Measurements from ENCODE around the gene AFAP1. TPM values are rescaled to one million over a fixed set of nuclear protein-coding genes. Genes with fewer than 3 reads are reported as not detected.

AFAP1 gene
- total and polyA plus RNA-seq, 2 of the 4 experiments (the other 2 are of a cell fraction): 48.2 to 80.9 TPM

DNA sequence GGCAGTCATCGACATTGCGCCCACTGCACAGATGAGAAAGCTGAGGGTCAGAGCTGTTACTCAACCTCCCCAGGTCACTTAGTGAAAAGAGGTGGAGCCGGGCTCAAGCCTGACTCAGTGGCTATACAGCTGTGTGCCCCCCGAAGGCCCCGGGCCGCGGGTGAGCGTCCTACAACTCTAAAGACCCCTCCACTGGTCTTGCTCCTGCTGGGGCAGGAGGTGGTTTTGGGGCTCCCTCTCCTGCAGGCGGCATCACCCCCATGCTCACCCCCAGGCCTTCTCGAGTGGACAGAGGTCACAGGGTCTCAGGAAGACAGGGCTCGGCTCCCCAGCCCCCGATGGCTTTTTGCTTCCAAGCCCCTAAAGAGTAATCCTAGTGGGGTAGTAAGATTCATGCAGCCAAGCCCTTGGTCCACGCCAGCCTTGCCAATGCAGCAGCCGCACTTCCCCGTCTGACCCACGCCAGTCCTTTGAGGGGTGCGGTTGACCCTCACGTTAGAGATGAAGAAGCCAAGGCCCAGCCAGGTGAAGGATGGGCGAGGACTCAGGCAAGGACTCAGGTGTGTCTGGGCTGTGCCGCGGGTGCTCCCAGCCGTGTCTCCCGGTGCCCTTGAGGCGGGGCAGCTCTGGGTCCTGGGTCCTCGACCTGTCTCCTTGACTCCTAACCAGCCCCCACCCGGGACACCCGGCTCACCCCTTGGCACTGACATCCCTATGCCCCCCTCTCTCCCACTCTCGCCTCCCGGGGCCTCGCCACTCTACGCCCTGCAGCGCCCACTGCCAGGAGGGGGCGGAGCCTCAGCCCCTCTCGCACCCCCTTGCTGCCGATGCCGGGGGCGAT lies 200.4 kb downstream of the AFAP1 start:
- in situ Hi-C loops (cut with MboI; ENCODE audit: low sequenced_read_pairs): no loop called here
- H3K27ac ChIP-seq (ENCODE audit: insufficient read depth, low read length): no peak overlapping the region
- POLR2A ChIA-PET (ENCODE audit: unreplicated experiment): no interaction called here
- H2BK15ac ChIP-seq (ENCODE audit: low read depth, low read length): no peak overlapping the region
- WGBS, 2 experiments (ENCODE audit: extremely low coverage in 2 of 2, insufficient read length in 1 of 2): 91% methylated on average over 15 of the region's 37 CpGs; no CpG with 5 or more reads in 1 of the 2 experiments
- CTCF ChIA-PET: no interaction called here
- DNase-seq (no peak), ATAC-seq (ENCODE audit: low read depth) (no peak)
- BruUV-seq (replicated peaks): no TSS peak
- no peak overlapping the region for H3K4me2 ChIP-seq (ENCODE audit: low read depth, low read length)
- no peak overlapping the region for H3K56ac ChIP-seq (ENCODE audit: extremely low read depth, insufficient read depth, low read length)
- no peak overlapping the region for H3K18ac ChIP-seq (ENCODE audit: low read depth, low read length)
- no peak overlapping the region for H2BK20ac ChIP-seq (ENCODE audit: low read depth, low read length)
- no peak overlapping the region for H3K9ac ChIP-seq (ENCODE audit: low read depth, low read length)
- H3K79me1 ChIP-seq (ENCODE audit: low read depth in 1 of 2, low read length in 2 of 2): no peaks in the 10 kb centered on the region
- no peak overlapping the region for H4K8ac ChIP-seq (ENCODE audit: low read depth in 2 of 2, low read length in 2 of 2)
- intact Hi-C loops (cut with micrococcal nuclease): no loop called here
- H4K91ac ChIP-seq (ENCODE audit: insufficient read depth, low read depth, low read length): no peak overlapping the region
- no peaks in the 10 kb centered on the region for H3K9me3 ChIP-seq (ENCODE audit: control insufficient read depth, insufficient read depth, low read length)
- no peak overlapping the region for H2AFZ ChIP-seq (replicated peaks; ENCODE audit: low read length, poor library complexity)
- H4K20me1 ChIP-seq (ENCODE audit: insufficient read depth, low read length): no peaks in the 10 kb centered on the region
- no peaks in the 10 kb centered on the region for H3K4me1 ChIP-seq (ENCODE audit: control insufficient read depth, insufficient read depth, low read length)
- H3K14ac ChIP-seq (replicated peaks; ENCODE audit: low read depth, low read length): no peak overlapping the region
- dilution Hi-C loops (cut with HindIII; ENCODE audit: low sequenced_read_pairs, unreplicated experiment): no loop called here
- no peak overlapping the region for H3K4ac ChIP-seq (ENCODE audit: low read depth, low read length)
- no peak overlapping the region for H4K5ac ChIP-seq (ENCODE audit: low read depth, low read length)
- no peak overlapping the region for H2BK5ac ChIP-seq (ENCODE audit: low read depth, low read length, poor library complexity, severe bottlenecking)
- no peaks in the 10 kb centered on the region for H3K9me1 ChIP-seq (ENCODE audit: insufficient read depth, low read length)
- no peak overlapping the region for H3K4me3 ChIP-seq (ENCODE audit: insufficient read depth, low read depth, low read length)
- H3K36me3 ChIP-seq (ENCODE audit: control insufficient read depth, insufficient read depth, low read length): no peaks in the 10 kb centered on the region
- no peak overlapping the region for H2BK120ac ChIP-seq (ENCODE audit: low read depth, low read length)
- H2AK5ac ChIP-seq (ENCODE audit: low read depth, low read length): no peak overlapping the region
- H2AK9ac ChIP-seq (replicated peaks; ENCODE audit: low read depth, low read length, poor library complexity): no peak overlapping the region
- peaks cover 7% of the 10 kb centered on the region; the same call in 1 of the 2 replicates for H3K27me3 ChIP-seq (ENCODE audit: control insufficient read depth, insufficient read depth, low read length)
- H3K23ac ChIP-seq (ENCODE audit: low read depth, low read length): no peak overlapping the region
- TF ChIP-seq MXI1 (IDR thresholded peaks at IDR 0.05; ENCODE audit: borderline replicate concordance, low read depth, low read length): no peak
- no peak for TF ChIP-seq RCOR1 (IDR thresholded peaks at IDR 0.05; ENCODE audit: insufficient replicate concordance, low read length)
- TF ChIP-seq, protein P1, sequence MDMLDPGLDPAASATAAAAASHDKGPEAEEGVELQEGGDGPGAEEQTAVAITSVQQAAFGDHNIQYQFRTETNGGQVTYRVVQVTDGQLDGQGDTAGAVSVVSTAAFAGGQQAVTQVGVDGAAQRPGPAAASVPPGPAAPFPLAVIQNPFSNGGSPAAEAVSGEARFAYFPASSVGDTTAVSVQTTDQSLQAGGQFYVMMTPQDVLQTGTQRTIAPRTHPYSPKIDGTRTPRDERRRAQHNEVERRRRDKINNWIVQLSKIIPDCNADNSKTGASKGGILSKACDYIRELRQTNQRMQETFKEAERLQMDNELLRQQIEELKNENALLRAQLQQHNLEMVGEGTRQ (IDR thresholded peaks at IDR 0.05; ENCODE audit: low read depth, low read length): no peak
- TF ChIP-seq MAFK (IDR thresholded peaks at IDR 0.05; ENCODE audit: low read depth, low read length): no peak
- TF ChIP-seq MAZ (IDR thresholded peaks at IDR 0.05; ENCODE audit: borderline replicate concordance, low read depth, low read length): no peak
- TF ChIP-seq BHLHE40 (IDR thresholded peaks at IDR 0.05; ENCODE audit: low read depth, low read length): no peak
- TF ChIP-seq SMC3 (IDR thresholded peaks at IDR 0.05; ENCODE audit: low read depth, low read length): no peak
- TF ChIP-seq CHD1 (IDR thresholded peaks at IDR 0.05; ENCODE audit: low read depth, low read length): no peak
- TF ChIP-seq, protein P2, sequence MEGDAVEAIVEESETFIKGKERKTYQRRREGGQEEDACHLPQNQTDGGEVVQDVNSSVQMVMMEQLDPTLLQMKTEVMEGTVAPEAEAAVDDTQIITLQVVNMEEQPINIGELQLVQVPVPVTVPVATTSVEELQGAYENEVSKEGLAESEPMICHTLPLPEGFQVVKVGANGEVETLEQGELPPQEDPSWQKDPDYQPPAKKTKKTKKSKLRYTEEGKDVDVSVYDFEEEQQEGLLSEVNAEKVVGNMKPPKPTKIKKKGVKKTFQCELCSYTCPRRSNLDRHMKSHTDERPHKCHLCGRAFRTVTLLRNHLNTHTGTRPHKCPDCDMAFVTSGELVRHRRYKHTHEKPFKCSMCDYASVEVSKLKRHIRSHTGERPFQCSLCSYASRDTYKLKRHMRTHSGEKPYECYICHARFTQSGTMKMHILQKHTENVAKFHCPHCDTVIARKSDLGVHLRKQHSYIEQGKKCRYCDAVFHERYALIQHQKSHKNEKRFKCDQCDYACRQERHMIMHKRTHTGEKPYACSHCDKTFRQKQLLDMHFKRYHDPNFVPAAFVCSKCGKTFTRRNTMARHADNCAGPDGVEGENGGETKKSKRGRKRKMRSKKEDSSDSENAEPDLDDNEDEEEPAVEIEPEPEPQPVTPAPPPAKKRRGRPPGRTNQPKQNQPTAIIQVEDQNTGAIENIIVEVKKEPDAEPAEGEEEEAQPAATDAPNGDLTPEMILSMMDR (conservative IDR thresholded peaks at IDR 0.05; ENCODE audit: low read depth, low read length): no peak
- no peak for TF ChIP-seq RFX5 (IDR thresholded peaks at IDR 0.05; ENCODE audit: low read depth, low read length)
- TF ChIP-seq NFE2L2 (IDR thresholded peaks at IDR 0.05; ENCODE audit: low read depth, low read length): no peak
- TF ChIP-seq CEBPB (IDR thresholded peaks at IDR 0.05; ENCODE audit: low read depth, low read length): no peak
- no peak for TF ChIP-seq RAD21 (IDR thresholded peaks at IDR 0.05; ENCODE audit: low read length)
- TF ChIP-seq, protein P3, sequence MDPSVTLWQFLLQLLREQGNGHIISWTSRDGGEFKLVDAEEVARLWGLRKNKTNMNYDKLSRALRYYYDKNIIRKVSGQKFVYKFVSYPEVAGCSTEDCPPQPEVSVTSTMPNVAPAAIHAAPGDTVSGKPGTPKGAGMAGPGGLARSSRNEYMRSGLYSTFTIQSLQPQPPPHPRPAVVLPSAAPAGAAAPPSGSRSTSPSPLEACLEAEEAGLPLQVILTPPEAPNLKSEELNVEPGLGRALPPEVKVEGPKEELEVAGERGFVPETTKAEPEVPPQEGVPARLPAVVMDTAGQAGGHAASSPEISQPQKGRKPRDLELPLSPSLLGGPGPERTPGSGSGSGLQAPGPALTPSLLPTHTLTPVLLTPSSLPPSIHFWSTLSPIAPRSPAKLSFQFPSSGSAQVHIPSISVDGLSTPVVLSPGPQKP (IDR thresholded peaks at IDR 0.05; ENCODE audit: borderline replicate concordance, low read depth, low read length): no peak
- no peak for TF ChIP-seq POLR2A (IDR thresholded peaks at IDR 0.05; ENCODE audit: low read depth, low read length)

Measured in IMR-90 (cell line).